SU-DHL-6 (cell line): ENCODE measurements around the gene FKBP8.

Source experiments
- H2AFZ ChIP-seq: fragments of 200-600 bp; sonication (generic); 2 replicates; pipeline ENCODE4 v1.6.1; 2014; ENCODE audit warnings: low read depth, mild to moderate bottlenecking, moderate library complexity, mixed read lengths, antibody characterized with exemption, low read length; ENCODE audit not compliant: severe bottlenecking
- H3F3A ChIP-seq: fragments of 200-600 bp; shearing (Covaris generic); 2 replicates; pipeline ENCODE4 v1.6.0; 2016; ENCODE audit warnings: antibody characterized with exemption, mild to moderate bottlenecking; ENCODE audit not compliant: insufficient read depth
- H3K27ac ChIP-seq: fragments of 200-600 bp; sonication (generic); 2 replicates; pipeline ENCODE4 v1.5.1; 2016; ENCODE audit warnings: low read depth, mild to moderate bottlenecking, low read length, moderate library complexity, mixed read lengths
- H3K27me3 ChIP-seq: fragments of 200-600 bp; sonication (generic), shearing (Covaris generic); 2 replicates; pipeline ENCODE4 v1.6.0; 2014; ENCODE audit warnings: mild to moderate bottlenecking, low read length
- H3K36me3 ChIP-seq: fragments of 200-600 bp; sonication (generic); 2 replicates; pipeline ENCODE4 v1.6.1; 2014; ENCODE audit warnings: mild to moderate bottlenecking, low read length, mixed read lengths
- H3K4me2 ChIP-seq: fragments of 300-600, 200-600 bp; shearing (Covaris generic), sonication (generic); 2 replicates; pipeline ENCODE4 v1.6.0; 2014; ENCODE audit warnings: low read length, low read depth, mild to moderate bottlenecking; ENCODE audit not compliant: poor library complexity, severe bottlenecking
- H3K4me3 ChIP-seq: fragments of 200-600 bp; sonication (generic); 2 replicates; pipeline ENCODE4 v1.5.1; 2014; ENCODE audit warnings: antibody characterized with exemption, low read length, mild to moderate bottlenecking, mixed read lengths; ENCODE audit not compliant: insufficient read depth, poor library complexity, severe bottlenecking
- H3K79me2 ChIP-seq: fragments of 200-600 bp; sonication (generic); 2 replicates; pipeline ENCODE4 v1.6.1; 2014; ENCODE audit warnings: mild to moderate bottlenecking, low read length, moderate library complexity; ENCODE audit not compliant: insufficient read depth
- H3K9ac ChIP-seq: fragments of 200-600 bp; sonication (generic); 2 replicates; pipeline ENCODE4 v1.7.0; 2014; ENCODE audit warnings: mild to moderate bottlenecking, low read length
- H3K9me2 ChIP-seq: fragments of 200-600 bp; sonication (generic); replicated peaks from 2 replicates; pipeline ENCODE4 v1.6.1; 2014; ENCODE audit warnings: low read length; ENCODE audit not compliant: insufficient read depth
- H3K9me3 ChIP-seq: fragments of 200-600 bp; sonication (generic); 2 replicates; pipeline ENCODE4 v1.6.1; 2014; ENCODE audit warnings: low read length, mixed read lengths; ENCODE audit not compliant: insufficient read depth
- H4K20me1 ChIP-seq: fragments of 200-600 bp; sonication (generic); 2 replicates; pipeline ENCODE4 v1.6.1; 2014; ENCODE audit warnings: low read depth, mild to moderate bottlenecking, antibody characterized with exemption, low read length, moderate library complexity, mixed read lengths
- EZH2phosphoT487 ChIP-seq: fragments of 200-600 bp; sonication (generic), shearing (Covaris generic); conservative IDR thresholded peaks from 2 replicates; pipeline ENCODE4 v1.6.1; 2018; ENCODE audit warnings: mild to moderate bottlenecking, antibody characterized with exemption, low read length, moderate library complexity, mixed read lengths
- TF ChIP-seq, protein P1 (sequence below): fragments of 200-600 bp; sonication (generic); IDR thresholded peaks from one replicate; pipeline ENCODE4 v1.5.1; 2017; ENCODE audit warnings: antibody characterized with exemption, mild to moderate bottlenecking, low read length, moderate library complexity; ENCODE audit not compliant: insufficient read depth, poor library complexity, severe bottlenecking

Gene FKBP8

DNA sequence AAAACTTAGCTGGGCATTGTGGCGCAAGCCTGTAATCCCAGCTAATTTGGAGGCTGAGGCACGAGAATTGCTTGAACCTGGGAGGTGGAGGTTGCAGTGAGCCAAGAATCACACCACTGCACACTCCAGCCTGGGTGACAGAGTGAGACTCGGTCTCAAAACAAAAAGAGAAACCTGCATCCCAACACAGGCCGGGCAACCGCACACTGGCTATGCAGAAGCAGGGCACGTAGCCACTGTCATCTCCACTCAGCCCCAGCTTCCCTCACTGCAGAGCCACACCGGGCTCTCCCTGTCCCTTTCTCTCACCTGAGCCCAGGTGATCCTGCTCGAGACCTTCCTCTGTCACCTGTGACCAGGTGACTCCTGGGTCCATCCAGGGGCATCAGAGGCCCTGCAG, 33.2 kb downstream of the FKBP8 start:
- Histone ChIP-seq H3K9ac (no peak overlapping the region), H2AFZ (no peak overlapping the region), H3K27me3 (no peaks in the 10 kb centered on the region), H3F3A (no peaks in the 10 kb centered on the region), H3K36me3 (no peaks in the 10 kb centered on the region), H3K4me3 (no peak overlapping the region), H3K79me2 (peaks cover 96% of the 10 kb centered on the region), H3K9me3 (no peaks in the 10 kb centered on the region), H4K20me1 (no peaks in the 10 kb centered on the region), H3K9me2 (no peaks in the 10 kb centered on the region), H3K4me2 (no peak overlapping the region), H3K27ac (no peak overlapping the region)
- TF ChIP-seq, protein P1, sequence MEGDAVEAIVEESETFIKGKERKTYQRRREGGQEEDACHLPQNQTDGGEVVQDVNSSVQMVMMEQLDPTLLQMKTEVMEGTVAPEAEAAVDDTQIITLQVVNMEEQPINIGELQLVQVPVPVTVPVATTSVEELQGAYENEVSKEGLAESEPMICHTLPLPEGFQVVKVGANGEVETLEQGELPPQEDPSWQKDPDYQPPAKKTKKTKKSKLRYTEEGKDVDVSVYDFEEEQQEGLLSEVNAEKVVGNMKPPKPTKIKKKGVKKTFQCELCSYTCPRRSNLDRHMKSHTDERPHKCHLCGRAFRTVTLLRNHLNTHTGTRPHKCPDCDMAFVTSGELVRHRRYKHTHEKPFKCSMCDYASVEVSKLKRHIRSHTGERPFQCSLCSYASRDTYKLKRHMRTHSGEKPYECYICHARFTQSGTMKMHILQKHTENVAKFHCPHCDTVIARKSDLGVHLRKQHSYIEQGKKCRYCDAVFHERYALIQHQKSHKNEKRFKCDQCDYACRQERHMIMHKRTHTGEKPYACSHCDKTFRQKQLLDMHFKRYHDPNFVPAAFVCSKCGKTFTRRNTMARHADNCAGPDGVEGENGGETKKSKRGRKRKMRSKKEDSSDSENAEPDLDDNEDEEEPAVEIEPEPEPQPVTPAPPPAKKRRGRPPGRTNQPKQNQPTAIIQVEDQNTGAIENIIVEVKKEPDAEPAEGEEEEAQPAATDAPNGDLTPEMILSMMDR = no peak
- TF ChIP-seq EZH2phosphoT487 = no peak

DNA sequence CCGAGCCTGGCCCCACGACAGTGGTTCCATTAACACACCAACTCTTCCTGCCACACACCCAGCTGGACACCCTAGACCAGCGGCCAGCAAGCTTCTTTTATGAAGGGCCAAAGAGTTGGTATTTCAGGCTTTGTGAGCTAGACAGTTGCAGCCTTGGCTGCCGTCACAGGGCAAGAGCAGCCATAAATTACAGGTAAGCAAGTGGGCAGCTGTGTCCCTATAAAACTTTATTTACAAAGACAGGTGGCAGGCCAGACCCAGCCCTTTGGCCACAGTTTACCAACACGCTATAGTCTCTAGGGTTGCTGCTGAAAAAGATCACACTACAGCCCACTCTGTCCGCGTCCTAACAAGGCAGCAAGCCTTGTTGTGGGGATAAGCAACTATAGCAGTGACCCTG, 34.8 kb downstream of the FKBP8 start:
- Histone ChIP-seq H3K36me3 (no peaks in the 10 kb centered on the region), H3K4me3 (no peak overlapping the region), H3K9ac (no peak overlapping the region), H3K9me3 (no peaks in the 10 kb centered on the region), H4K20me1 (no peaks in the 10 kb centered on the region), H3K27ac (no peak overlapping the region), H3F3A (no peaks in the 10 kb centered on the region), H3K79me2 (peaks cover 96% of the 10 kb centered on the region), H3K27me3 (no peaks in the 10 kb centered on the region), H3K4me2 (no peak overlapping the region), H2AFZ (no peak overlapping the region), H3K9me2 (no peaks in the 10 kb centered on the region)
- no peak for TF ChIP-seq EZH2phosphoT487
- TF ChIP-seq, protein P1 = no peak

DNA sequence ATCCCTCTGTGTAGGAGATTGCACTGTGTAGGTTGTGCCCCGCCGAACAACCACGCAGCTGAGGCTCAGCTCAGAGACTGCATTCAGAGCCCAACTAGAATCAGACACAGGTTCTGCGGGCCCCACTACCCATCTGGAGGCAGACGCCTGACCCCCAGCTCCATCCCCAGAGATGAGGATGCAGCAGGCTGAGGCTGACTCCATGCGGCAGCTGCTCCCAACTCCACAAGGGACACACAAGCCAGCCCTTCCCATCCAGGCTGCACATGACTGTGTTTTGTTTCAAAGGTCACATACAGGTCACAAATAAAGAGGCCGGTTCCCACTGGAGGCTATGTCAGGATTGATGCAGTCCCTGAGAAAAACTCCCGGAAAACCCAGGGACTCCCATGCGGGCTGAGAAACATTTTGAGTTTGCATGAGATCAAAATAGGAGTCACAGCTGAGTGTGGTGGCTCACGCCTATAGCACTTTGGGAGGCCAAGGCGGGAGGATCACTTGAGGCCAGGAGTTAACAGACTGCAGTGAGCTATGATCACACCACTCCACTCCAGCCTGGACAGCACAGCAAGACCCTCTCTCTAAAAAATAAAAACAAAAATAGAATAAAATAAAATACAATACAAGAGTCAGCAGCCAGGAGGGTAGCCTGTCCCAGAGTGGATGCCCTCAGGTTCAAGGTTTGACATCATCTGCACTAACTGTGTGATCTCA, 35.5 kb downstream of the FKBP8 start:
- Histone ChIP-seq H2AFZ (no peak overlapping the region), H4K20me1 (no peaks in the 10 kb centered on the region), H3K27me3 (no peaks in the 10 kb centered on the region), H3K9me3 (no peaks in the 10 kb centered on the region), H3K27ac (no peak overlapping the region), H3K4me2 (no peak overlapping the region), H3K9ac (no peak overlapping the region), H3K79me2 (peaks cover 97% of the 10 kb centered on the region), H3F3A (no peaks in the 10 kb centered on the region), H3K36me3 (no peaks in the 10 kb centered on the region), H3K4me3 (no peak overlapping the region), H3K9me2 (no peaks in the 10 kb centered on the region)
- TF ChIP-seq EZH2phosphoT487 = no peak
- TF ChIP-seq, protein P1 = no peak
